VCaP (cell line): Measurements from ENCODE around the gene LARGE1.
A peak's percentile ranks its signal among the peaks of the same experiment; 100 is the strongest.

ENCODE experiments used
- H3K27ac ChIP-seq: fragments of 450-650 bp; 2 replicates; pipeline ENCODE4 v1.5.1; 2017
- TF ChIP-seq, protein P1 (sequence below): fragments of 450-650 bp; conservative IDR thresholded peaks from 2 replicates; pipeline ENCODE4 v1.5.1; 2017; ENCODE audit warnings: mild to moderate bottlenecking, moderate library complexity

The LARGE1 gene

DNA sequence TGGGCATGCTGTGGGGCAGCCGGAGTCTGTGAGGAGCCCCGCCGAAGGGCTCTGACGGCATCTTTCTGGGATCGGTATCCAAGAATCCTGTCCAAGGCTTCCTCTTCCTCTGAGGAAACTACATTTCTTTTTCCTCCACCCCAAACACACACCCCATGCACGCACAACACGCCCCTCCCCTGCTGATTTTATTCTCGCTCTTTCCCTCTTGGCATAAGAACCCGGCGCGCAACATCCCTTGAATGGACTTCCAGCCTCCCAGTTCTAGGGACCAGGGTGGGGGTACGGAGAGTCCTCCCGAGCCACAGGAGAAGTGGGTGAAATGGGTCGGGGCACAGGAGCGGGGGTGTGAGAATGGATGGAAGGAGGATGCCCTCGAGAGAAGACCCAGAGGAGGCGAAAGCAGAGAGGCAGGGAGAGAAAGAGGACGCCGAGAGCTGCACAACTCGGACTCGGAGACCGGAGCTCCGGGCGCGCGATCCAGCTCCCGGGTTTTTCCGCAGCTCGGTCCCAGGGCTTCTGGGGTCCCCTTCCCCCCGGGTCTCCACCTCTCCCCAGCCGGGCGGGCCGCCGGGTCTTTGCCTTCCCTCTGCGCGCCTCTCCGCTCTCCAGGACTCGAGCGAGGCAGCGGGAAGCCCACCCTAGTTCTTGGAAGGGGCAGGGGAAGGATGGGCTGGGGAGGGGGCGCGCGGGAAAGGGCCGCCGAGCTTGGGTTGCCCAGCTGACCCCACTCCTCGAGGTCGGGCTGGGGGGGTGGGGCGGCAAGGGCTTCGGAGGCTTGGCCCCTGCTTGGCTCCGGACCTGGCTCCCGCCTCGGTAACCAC, 1.5 kb upstream of the LARGE1 start:
- TF ChIP-seq, protein P1, sequence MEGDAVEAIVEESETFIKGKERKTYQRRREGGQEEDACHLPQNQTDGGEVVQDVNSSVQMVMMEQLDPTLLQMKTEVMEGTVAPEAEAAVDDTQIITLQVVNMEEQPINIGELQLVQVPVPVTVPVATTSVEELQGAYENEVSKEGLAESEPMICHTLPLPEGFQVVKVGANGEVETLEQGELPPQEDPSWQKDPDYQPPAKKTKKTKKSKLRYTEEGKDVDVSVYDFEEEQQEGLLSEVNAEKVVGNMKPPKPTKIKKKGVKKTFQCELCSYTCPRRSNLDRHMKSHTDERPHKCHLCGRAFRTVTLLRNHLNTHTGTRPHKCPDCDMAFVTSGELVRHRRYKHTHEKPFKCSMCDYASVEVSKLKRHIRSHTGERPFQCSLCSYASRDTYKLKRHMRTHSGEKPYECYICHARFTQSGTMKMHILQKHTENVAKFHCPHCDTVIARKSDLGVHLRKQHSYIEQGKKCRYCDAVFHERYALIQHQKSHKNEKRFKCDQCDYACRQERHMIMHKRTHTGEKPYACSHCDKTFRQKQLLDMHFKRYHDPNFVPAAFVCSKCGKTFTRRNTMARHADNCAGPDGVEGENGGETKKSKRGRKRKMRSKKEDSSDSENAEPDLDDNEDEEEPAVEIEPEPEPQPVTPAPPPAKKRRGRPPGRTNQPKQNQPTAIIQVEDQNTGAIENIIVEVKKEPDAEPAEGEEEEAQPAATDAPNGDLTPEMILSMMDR, result no peak
- H3K27ac ChIP-seq, result peak overlapping the region; percentile 59; the same call in 1 of the 2 replicates

DNA sequence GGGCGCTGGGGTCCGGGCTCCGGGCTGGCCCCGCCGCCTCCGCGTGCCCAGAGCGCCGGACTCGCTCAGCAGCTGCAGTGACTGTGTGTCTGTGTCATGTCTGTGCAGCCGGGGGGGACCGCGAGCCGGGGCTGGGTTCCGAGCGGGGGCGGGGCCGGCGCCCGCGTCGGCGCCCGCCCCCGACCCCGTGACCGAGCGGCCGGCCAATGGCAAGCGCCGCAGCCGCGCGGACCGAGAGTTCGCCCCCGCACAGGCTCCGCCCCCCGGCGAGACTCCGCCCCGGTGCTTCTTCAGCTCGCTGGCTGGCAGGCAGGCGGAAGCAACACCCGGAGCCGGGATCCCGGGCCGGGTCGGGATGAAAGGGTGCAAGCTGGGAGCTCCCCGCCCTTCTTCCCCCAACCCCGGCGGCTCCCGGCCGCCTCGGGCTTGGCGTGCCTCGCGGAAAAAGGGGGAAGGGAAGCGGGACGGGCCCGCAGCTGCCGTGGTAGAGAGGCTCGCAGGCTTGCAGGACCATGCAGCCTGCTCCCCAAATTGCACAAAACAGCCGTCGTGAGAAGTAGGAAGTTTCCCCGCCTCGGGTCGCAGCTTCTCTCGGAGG, 750 bp upstream of the LARGE1 start:
- TF ChIP-seq, protein P1, result no peak
- peak overlapping the region; percentile 59 for H3K27ac ChIP-seq

DNA sequence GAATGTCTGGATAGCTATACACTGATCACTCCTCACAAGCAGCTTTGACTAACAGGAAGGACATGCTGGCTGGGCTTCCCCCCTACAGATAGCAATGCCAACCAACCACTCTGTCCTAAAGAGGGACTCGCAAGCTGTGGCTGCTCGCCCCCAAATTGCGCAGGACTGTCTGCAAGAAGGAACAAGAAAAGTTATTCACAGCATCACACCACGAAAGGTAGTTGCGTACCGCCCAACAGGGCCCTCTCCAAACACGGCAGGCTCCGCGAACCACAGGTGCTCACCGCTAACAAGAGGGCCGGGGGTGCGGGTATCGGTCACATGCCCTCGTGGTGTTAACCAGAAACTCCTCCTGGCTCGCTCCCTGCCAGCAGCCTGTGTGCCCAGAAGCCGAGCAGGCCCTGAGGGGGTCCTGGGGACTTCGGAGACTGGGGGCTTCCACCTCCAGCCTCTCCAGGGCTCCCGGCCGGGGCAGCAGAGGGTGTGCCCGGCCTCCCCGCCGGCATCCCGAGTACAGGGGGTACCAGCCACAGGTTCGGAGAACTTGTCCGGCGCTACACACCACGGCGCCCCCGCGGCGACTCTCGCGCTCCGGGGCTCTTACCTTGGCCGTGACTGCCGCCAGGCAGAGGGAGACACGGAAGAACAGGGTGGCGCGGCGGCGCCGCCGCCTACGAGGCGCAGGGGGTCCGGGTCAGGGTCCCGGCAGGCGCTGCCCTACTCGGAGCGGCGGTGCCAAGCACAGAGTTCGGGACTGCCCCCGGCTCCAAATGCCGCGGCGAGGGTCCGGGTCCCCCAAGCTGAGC, 682 bp downstream of the LARGE1 start:
- H3K27ac ChIP-seq, result peak overlapping the region; percentile 59; the same call in 1 of the 2 replicates
- TF ChIP-seq, protein P1, result no peak

DNA sequence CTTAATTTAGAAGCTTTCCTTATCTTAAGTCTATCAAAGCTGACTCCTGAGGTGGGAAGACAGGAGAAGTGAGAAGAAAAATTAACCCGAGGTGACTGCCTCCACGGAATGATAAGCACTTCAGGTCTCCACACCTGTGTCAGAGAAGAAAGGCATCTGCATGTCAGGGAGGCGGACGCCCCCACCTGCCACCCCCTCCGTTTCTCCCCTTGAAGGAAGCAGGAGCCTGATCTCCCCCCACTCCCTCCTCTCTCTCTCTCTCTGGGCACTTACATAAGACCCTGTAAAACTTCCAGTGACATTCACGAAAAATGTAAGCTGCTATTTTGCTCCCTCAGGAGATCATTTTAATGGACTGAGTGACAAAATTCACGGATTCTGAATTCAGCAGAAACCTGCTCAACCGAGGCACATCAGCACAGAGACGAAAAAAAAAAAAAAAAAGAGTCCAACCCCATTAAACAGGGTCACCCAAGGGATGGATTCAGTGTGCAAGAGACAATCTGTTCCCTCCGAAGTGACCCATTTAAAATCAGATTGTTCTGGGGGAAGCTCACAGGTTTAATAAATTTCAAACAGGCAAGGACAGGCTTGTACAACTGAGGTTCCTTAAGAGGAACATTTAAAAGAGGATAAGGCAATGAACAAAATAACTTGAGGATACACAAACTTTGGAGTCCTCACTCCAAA, 1.5 kb downstream of the LARGE1 start:
- no peak overlapping the region for H3K27ac ChIP-seq
- TF ChIP-seq, protein P1, result no peak

DNA sequence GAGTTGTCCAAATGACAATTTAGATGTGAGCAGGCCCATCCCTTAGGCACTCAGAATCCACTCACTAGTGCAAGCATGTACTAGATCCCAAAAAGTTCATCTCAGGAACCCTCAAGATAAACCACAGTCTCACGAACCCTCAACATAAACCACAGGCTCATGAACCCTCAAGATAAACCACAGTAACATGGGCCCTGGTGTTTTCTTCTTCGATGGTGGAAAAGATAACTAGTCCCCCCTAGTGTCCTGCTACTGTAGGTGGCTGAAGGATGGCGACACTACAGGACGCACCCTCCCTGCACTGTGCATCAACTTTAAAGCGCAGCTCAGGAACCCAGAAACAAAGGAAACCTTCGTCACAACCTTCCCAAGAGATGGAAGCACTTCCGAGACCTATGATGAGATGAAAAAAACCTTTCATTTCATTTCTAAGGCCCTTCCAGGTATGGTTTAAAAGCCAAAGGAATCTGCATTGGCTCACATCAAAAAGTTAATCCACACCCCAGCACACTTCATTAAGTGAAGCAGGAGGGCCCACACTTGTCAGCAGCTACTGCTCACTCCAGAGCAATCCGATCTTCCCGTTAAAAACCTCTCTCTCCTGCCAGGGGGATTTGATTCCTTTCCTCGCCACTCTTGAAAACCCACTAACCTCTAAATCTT, 2.4 kb downstream of the LARGE1 start:
- no peak overlapping the region for H3K27ac ChIP-seq
- TF ChIP-seq, protein P1, result peak; percentile 50

DNA sequence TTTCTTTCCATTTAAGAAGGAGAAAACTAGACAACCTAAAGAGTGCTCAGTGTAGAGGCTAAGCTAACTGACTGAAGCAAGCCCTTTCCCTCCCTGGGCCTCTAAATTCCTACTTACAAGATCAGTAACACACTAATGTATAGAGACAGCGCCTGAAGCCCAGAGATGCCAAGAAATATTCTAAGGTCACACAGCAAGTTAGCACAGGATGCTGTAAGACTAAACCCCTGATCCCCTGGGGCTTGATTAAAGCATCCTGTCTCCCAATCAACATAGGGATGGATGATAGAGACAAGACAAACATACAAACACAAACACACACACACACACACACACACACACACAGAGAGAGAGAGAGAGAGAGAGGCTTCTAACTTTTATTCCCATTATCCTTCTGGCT, 5.6 kb downstream of the LARGE1 start:
- TF ChIP-seq, protein P1, result no peak
- H3K27ac ChIP-seq, result no peak overlapping the region
